ACHN (cell line): ENCODE measurements around the gene KRTAP9-9.
"Not testable (repeated sequence)": the region's sequence is repeated elsewhere in the genome, so short reads cannot be mapped to it uniquely, and the experiment has no call there.

Source experiments
- DNase-seq: peaks from one replicate; pipeline ENCODE4 v3.0.0-alpha.2; 2015
- in situ Hi-C: cut with HindIII; loops from 2 replicates; pipeline ENCODE4 v1.10.0; 2017; ENCODE audit warnings: low sequenced_read_pairs, low pct_ligation_motif_present, low pct_unique_long_range_greater_than_20kb

KRTAP9-9 gene

GRCh38 chr17:41255381-41256290, at the start of gene KRTAP9-9:
KRTAP9-9 (plus strand) TSS chr17:41255384.
- DNase-seq, in situ Hi-C loops: not testable (repeated sequence)

GRCh38 chr17:41211845-41212466, 43.2 kb upstream of the KRTAP9-9 start:
- in situ Hi-C loops = no loop called here
- no peak for DNase-seq

DNA sequence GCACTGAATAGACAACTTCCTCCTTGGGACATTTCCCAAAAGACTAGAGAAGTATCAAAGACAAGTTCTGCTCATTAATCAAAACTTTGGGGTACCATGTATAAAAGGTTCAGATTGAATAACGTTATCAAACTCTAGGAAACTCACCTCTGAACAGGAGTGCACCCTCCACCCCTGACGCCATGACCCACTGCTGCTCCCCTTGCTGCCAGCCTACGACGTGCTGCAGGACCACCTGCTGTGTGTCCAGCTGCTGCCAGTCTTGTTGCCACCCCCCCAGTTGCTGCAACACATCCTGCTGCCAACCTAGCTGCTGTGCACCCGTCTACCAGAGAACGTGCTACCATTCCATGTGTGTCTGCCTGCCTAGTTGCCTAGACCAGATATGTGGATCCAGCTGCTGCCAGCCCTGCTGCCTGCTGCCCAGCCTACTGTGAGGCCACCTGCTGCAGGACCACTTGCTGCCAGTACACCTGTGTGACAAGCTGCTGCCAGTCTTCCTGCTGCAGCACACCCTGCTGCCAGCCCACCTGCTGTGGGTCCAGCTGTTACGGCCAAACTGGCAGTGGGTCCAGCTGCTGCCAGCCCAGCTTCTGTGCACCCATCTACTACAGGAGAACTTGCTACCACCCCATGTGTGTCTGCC, 42.5 kb upstream of the KRTAP9-9 start:
- in situ Hi-C loops = no loop called here
- DNase-seq = no peak

DNA sequence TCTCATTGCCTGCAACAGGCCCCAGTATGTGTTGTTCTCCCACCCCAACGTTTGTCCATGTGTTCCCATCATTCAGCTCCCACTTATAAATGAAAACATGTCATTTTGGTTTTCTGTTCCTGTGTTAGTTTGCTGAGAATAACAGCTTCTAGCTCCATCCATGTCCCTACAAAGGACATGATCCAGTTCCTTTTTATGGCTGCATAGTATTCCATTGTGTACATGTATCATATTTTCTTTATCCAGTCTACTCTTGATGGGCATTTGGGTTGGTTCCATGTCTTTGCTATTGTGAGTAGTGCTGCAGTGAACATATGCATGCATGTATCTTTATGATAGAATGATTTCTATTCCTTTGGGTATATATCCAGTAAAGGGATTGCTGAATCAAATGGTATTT, 39.5 kb upstream of the KRTAP9-9 start:
- in situ Hi-C loops = no loop called here
- DNase-seq = no peak

DNA sequence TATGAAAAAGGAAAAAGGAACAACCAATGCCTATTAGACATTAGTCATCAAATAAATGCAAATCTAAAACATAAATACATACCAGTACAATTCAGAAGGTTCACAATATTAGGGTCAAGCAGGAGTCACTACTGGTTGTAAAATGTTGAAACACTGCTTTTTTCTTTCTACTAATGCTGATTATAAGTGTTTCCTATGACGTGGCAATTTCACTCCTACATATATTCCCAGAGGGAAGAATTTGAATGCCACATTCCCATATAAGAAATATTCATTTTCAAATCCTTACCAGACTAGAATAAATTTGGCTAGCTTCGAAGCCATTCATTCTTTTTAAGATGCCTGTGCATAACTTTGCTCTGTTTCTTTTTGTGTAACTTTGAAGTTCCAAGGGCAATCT, 31.4 kb upstream of the KRTAP9-9 start:
- in situ Hi-C loops = no loop called here
- DNase-seq = no peak

GRCh38 chr17:41226051-41226450, 29.1 kb upstream of the KRTAP9-9 start:
- in situ Hi-C loops = no loop called here
- no peak for DNase-seq

DNA sequence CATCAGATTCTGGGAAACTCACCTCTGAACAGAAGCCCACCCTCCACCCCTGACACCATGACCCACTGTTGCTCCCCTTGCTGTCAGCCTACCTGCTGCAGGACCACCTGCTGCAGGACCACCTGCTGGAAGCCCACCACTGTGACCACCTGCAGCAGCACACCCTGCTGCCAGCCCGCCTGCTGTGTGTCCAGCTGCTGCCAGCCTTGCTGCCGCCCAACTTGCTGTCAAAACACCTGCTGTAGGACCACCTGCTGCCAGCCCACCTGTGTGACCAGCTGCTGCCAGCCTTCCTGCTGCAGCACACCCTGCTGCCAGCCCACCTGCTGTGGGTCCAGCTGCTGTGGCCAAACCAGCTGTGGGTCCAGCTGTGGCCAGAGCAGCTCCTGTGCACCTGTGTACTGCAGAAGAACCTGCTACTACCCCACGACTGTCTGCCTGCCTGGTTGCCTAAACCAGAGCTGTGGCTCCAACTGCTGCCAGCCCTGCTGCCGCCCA, 28.5 kb upstream of the KRTAP9-9 start, which contains the start of gene KRTAP9-2:
Gene KRTAP9-2, plus strand, starts transcription at position 51 of the 498 bp plus-strand sequence. Its CDS starts 7 bp downstream, at position 58.
- DNase-seq, in situ Hi-C loops: not testable (repeated sequence)

GRCh38 chr17:41230094-41230493, 25.1 kb upstream of the KRTAP9-9 start:
- in situ Hi-C loops = no loop called here
- DNase-seq = no peak

GRCh38 chr17:41231731-41232130, 23.5 kb upstream of the KRTAP9-9 start:
- in situ Hi-C loops = no loop called here
- no peak for DNase-seq

- DNase-seq, in situ Hi-C loops: not testable (repeated sequence)
Measured at GRCh38 chr17:41232399-41233105, 22.6 kb upstream of the KRTAP9-9 start, which contains the start of gene KRTAP9-3. KRTAP9-3 (plus strand) TSS chr17:41232449; CDS start chr17:41232502, 53 bp downstream.

GRCh38 chr17:41237116-41237515, 18.1 kb upstream of the KRTAP9-9 start:
- in situ Hi-C loops, DNase-seq: not testable (repeated sequence)

GRCh38 chr17:41237949-41238437, 17.2 kb upstream of the KRTAP9-9 start, which contains the start of gene KRTAP9-8:
KRTAP9-8 (plus strand) TSS chr17:41237999; CDS start chr17:41238052, 53 bp downstream.
- DNase-seq, in situ Hi-C loops: not testable (repeated sequence)

DNA sequence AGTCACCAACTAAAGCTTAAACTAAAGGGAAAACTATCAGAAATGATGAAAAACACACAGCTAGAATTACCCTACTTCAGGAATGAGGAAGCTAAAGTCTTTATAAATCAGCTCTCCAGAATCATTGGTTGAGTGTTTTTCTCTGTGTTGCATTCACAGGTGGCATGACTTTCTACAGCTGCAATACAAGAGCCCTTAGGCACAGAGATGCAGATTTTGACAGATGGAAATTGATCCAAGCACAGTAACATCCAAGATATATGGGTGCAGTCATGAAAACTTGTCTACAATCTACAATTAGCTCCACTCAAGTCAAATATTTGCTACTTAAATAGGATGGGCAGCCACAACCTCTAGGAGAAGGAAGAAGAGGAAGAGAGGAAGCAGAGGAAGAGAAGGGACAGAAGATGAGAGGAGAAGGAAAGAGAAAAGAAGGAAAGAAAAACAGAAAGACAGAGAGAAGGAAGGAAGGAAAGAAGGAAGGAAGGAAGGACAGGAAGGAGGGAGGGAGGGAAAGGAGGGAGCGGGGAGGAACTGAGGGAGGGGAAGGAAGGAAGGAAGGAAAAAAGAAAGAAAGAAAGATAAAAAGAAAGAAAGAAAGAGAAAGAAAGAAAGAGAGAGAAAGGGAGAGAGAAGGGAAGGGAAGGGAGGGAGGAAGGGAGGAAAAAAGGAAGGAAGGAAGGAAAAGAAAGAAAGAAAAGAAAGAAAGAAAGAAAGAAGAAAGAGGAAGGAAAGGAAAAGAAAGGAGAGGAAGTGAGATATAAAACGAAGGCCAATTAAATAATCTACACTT, 8.0 kb upstream of the KRTAP9-9 start:
- in situ Hi-C loops, DNase-seq: not testable (repeated sequence)

GRCh38 chr17:41249637-41250240, 5.4 kb upstream of the KRTAP9-9 start, which contains the start of gene KRTAP9-4:
KRTAP9-4 (plus strand) TSS chr17:41249687; CDS start chr17:41249721, 34 bp downstream.
- DNase-seq, in situ Hi-C loops: not testable (repeated sequence)

DNA sequence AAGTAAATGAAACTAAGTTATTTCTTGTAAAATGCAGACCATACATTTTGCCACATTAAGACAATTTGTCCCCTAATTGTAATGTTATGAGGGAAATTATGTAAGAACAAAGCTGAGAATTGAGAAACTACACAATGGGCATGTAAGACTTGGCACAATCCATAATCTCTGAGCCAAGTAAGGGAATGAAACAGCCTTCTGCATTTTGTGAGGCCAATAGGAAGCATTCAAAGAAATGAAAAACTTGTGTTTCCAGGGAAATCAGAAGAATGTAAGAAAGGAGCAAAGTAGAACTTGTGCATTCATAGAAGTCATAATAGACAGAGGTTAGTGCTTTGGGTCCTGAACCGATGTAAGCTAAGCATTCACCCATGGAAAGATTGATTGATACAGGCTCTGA, 3.9 kb upstream of the KRTAP9-9 start:
- DNase-seq = no peak
- in situ Hi-C loops = no loop called here

DNA sequence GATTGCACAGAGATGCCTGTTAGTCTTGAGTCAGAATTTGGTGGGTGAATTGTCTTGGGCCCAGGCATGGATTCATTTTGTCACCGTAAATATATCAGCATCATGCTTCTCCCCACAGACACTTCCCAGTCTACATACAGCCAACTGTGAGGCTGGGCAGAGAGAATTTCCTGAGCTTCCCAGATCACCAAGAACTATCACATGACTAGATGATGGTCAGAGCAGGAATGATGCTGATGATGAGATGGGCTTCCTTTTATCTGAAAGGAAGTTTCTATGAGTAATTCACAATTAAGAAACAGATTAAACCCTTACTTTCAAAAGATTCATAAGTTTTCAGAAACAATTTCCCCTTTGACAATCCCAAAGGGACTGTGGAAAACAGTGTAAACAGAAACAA, 323 bp upstream of the KRTAP9-9 start:
- DNase-seq = no peak
- in situ Hi-C loops = no loop called here

GRCh38 chr17:41256291-41256685, 1.1 kb downstream of the KRTAP9-9 start:
- no peak for DNase-seq
- in situ Hi-C loops = no loop called here
